ENCODE data around the gene PKNOX1.
"Not testable (repeated sequence)": the region's sequence is repeated elsewhere in the genome, so short reads cannot be mapped to it uniquely, and the experiment has no call there.

Gene PKNOX1, protein sequence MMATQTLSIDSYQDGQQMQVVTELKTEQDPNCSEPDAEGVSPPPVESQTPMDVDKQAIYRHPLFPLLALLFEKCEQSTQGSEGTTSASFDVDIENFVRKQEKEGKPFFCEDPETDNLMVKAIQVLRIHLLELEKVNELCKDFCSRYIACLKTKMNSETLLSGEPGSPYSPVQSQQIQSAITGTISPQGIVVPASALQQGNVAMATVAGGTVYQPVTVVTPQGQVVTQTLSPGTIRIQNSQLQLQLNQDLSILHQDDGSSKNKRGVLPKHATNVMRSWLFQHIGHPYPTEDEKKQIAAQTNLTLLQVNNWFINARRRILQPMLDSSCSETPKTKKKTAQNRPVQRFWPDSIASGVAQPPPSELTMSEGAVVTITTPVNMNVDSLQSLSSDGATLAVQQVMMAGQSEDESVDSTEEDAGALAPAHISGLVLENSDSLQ
- 10.2 to 18.1 (median 15.9) reads per million in 3 donors for total RNA-seq

DNA sequence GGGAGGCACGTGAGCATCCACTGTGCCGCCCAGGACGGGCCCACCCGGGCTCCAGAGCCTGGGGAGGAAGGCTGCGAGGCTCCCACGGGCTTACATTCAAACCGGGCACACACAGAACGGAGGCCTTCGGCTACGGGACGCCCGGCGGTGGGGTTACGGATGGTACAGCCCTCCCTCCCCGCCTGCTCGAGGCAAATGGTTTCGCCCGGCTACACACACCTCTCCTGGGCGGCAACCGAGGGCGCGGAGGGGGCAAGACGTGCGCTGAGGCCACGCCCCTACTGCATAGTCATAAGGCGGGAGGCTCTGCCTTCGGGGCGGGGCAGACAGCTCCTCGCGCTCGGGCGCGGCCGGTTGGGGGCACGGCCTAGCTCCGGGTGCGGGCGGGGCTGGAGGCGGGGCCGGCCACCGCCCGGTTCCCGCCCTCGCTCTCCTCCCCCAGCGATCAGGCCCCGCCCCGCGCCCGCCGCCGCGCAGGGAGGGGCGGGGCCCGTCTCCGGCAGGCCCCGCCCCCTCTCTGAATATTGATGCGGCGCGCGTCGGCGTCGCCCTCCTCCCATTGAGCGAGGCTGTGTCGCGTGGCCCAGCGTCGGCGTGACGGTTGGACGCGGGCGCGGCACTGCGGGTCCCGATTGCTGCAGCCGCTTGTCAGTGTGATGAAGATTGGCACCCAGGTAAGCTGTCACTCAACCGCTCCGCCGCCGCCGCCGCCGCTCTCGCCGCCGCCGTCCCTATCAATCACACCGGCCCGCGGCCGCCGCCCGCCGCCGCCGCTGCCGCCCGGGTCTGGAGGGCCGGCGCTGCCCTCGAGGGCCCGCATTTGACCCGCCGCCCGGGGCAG is at the start of gene PKNOX1:
Gene PKNOX1 (plus strand): TSS at position 572 of the 841 bp plus-strand sequence. CDS start 29,820 bp downstream, outside the sequence.
- no peaks in the 10 kb centered on the region for H3K36me3 ChIP-seq (ENCODE audit: control insufficient read depth, insufficient read depth, low read length)
- H3K4me1 ChIP-seq (ENCODE audit: control insufficient read depth, insufficient read depth, low read length, poor library complexity, severe bottlenecking): peaks cover 16% of the 10 kb centered on the region
- no peaks in the 10 kb centered on the region for H3K9me3 ChIP-seq (ENCODE audit: control insufficient read depth, low read length)
- peak; percentile 99 for DNase-seq
- H3K27ac ChIP-seq (ENCODE audit: insufficient read depth, low read length, poor library complexity, severe bottlenecking): peak within 1 kb of the TSS; percentile 85
- peak within 1 kb of the TSS; percentile 78 for H3K4me3 ChIP-seq (ENCODE audit: insufficient read depth, low read depth, low read length, poor library complexity, severe bottlenecking)
- H3K27me3 ChIP-seq (replicated peaks; ENCODE audit: control insufficient read depth, insufficient read depth, low read length, poor library complexity, severe bottlenecking): no peaks in the 10 kb centered on the region

DNA sequence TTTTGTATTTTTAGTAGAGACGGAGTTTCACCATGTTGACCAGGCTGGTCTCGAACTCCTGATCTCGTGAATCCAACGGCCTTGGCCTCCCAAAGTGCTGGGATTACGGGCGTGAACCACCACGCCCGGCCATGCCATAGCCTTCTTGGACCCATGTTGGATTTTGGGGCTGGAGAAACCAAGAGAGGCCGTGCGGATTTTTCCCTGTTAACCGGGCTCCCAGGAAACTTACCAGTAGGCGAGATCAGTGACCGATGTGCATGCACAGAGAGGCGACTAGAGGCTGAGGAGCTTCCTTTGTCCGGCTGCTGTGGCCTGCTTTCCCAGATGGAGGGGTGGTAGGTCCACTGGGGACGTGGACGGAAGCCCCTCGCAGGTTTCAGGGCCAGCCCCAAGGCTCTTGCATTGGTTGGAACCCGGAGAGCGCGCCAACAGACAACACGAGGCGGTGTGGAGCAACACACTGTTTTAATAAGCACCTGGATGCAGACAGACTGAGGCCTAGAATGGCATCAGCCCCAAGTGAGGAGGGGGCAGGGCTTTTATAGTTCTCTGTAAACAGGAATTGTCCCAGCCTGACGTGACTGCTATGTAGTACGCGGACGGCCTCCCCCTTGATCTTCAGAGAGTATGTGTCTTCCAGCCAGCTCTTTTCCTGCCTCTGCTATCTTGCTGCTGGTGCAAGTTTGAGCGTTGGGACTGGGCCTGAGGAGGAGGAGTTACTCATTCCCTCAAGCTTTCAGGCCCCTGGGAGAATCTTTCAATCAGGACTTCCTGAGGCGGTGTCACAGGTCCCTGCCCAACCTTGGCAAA is 49.0 kb upstream of the PKNOX1 start, which contains the start of gene ERVH48-1:
Gene ERVH48-1 (minus strand): TSS at position 517 of the 813 bp plus-strand sequence. CDS start 6,624 bp downstream, outside the sequence.
- peaks cover 4% of the 10 kb centered on the region for H3K4me1 ChIP-seq (ENCODE audit: control insufficient read depth, insufficient read depth, low read length, poor library complexity, severe bottlenecking)
- no peaks in the 10 kb centered on the region for H3K36me3 ChIP-seq (ENCODE audit: control insufficient read depth, insufficient read depth, low read length)
- no peaks in the 10 kb centered on the region for H3K27me3 ChIP-seq (replicated peaks; ENCODE audit: control insufficient read depth, insufficient read depth, low read length, poor library complexity, severe bottlenecking)
- no peak within 1 kb of the TSS for H3K4me3 ChIP-seq (ENCODE audit: insufficient read depth, low read depth, low read length, poor library complexity, severe bottlenecking)
- H3K9me3 ChIP-seq (ENCODE audit: control insufficient read depth, low read length): no peaks in the 10 kb centered on the region
- H3K27ac ChIP-seq (ENCODE audit: insufficient read depth, low read length, poor library complexity, severe bottlenecking): no peak within 1 kb of the TSS
- DNase-seq: no peak

DNA sequence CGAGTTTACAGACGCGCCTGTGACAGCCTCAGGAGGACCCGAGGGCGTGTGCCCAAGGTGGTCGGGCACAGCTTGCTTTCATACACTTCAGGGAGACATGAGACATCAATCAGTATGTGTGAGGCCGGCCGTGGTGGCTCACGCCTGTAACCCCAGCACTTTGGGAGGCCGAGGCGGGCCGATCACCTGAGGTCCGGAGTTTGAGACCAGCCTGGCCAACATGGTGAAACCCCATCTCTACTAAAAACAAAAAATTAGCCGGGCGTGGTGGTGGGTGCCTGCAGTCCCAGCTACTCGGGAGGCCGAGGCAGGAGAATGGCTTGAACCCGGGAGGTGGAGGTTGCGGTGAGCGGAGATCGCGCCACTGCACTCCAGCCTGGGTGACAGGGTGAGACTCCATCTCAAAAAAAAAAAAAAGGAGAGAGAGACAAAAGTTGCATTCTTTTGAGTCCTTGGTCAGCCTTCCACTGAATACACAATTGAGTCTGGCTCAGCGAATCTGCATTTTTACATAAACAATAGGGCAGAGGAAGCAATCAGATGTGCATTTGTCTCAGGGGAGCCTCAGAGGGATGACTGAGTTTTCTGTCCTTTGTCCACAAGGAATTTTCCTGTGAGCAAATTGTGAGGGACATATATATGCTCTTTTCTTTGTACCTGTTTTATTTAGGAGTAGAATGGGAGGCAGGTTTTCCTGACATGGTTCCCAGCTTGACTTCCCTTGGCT is 46.7 kb upstream of the PKNOX1 start:
- H3K4me1 ChIP-seq (ENCODE audit: control insufficient read depth, insufficient read depth, low read length, poor library complexity, severe bottlenecking); DNase-seq; H3K4me3 ChIP-seq (ENCODE audit: insufficient read depth, low read depth, low read length, poor library complexity, severe bottlenecking); H3K36me3 ChIP-seq (ENCODE audit: control insufficient read depth, insufficient read depth, low read length); H3K9me3 ChIP-seq (ENCODE audit: control insufficient read depth, low read length); H3K27me3 ChIP-seq (replicated peaks; ENCODE audit: control insufficient read depth, insufficient read depth, low read length, poor library complexity, severe bottlenecking); H3K27ac ChIP-seq (ENCODE audit: insufficient read depth, low read length, poor library complexity, severe bottlenecking): not testable (repeated sequence)

DNA sequence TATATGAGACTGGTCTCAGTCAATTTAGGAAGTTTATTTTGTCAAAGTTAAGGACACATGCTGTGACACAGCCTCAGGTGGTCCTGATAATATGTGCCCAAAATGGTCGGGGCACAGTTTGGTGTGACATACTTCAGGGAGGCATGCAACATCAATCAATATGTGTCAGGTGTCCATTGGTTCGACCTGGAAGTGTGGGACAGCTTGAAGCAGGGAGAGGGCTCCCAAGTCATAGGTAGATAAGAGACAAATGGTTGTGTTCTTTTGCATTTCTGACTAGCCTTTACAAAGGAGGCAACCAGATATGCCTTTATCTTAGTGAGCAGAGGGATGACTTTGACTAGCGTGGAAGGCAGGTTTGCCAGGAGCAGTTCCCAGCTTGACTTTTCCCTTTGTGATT is 44.4 kb upstream of the PKNOX1 start:
- Histone ChIP-seq H3K9me3 (ENCODE audit: control insufficient read depth, low read length) (no peaks in the 10 kb centered on the region), H3K4me3 (ENCODE audit: insufficient read depth, low read depth, low read length, poor library complexity, severe bottlenecking) (no peak overlapping the region), H3K36me3 (ENCODE audit: control insufficient read depth, insufficient read depth, low read length) (no peaks in the 10 kb centered on the region), H3K4me1 (ENCODE audit: control insufficient read depth, insufficient read depth, low read length, poor library complexity, severe bottlenecking) (no peaks in the 10 kb centered on the region), H3K27ac (ENCODE audit: insufficient read depth, low read length, poor library complexity, severe bottlenecking) (no peak overlapping the region), H3K27me3 (replicated peaks; ENCODE audit: control insufficient read depth, insufficient read depth, low read length, poor library complexity, severe bottlenecking) (no peaks in the 10 kb centered on the region)
- no peak for DNase-seq

DNA sequence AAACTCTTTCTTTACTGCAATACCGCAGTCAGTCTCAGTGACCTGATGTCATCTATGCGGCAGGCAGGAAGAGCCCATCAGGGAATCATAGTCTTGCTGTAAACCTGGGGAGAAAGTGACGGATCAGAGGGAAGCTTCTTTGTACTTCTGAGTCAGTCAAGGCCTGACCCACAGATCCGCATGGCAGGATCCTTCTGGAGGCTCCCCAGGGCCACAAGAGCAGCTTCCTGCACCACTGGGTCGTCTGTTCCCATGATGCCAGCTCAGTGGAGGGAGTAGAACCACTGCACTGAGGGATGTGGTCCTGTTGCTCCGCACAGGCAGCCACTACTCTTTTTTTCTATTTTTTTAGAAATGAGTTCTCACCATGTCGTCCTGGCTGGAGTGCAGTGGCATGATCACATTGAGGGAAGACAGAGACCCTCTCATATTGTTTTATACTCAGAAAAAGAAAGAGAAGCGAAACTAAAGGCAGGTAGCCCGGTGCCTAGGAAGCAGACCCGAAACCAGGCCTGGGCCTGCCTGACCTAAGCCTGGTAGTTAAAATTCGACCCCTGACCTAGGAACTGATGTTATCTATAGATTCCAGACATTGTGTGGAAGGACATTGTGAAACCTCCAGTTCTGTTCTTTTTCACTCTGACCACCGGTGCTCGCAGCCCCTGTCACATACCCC is 42.7 kb upstream of the PKNOX1 start:
- no peak overlapping the region for H3K4me3 ChIP-seq (ENCODE audit: insufficient read depth, low read depth, low read length, poor library complexity, severe bottlenecking)
- H3K36me3 ChIP-seq (ENCODE audit: control insufficient read depth, insufficient read depth, low read length): no peaks in the 10 kb centered on the region
- H3K9me3 ChIP-seq (ENCODE audit: control insufficient read depth, low read length): no peaks in the 10 kb centered on the region
- DNase-seq: no peak
- no peak overlapping the region for H3K27ac ChIP-seq (ENCODE audit: insufficient read depth, low read length, poor library complexity, severe bottlenecking)
- no peaks in the 10 kb centered on the region for H3K4me1 ChIP-seq (ENCODE audit: control insufficient read depth, insufficient read depth, low read length, poor library complexity, severe bottlenecking)
- H3K27me3 ChIP-seq (replicated peaks; ENCODE audit: control insufficient read depth, insufficient read depth, low read length, poor library complexity, severe bottlenecking): no peaks in the 10 kb centered on the region

DNA sequence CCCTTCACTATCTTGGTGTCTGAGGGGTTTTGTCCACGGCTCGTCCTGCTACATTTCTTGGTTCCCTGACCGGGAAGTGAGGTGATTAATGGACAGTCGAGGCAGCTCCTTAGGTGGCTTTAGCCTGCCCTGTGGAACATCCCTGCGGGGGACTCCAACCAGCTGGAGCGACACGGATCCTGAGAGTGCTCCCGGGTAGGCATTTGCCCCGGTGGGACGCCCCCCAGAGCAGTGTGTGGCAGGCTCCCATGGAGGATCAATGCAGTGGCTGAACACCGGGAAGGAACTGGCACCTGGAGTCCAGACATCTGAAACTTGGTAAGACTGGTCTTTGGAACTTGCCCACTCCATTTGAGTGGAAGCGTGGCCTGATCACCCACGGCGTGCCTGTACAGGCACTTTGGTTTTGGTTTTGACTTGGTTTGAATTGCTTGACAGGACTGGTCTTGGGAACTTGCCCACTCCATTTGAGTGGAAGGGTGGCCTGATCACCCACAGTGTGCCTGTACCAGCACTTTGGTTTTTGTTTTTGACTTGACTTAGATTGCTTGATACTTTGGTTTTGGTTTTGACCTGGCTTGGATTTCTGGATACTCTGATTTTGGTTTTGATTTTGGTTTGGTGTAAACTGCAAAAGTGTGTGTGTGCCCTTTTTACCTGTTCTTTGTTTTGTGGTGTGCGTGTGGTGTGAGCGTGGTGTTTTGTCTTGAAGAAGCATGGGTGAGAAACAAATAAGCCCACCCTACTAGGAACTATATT is 41.8 kb upstream of the PKNOX1 start:
- not testable (repeated sequence) for H3K27ac ChIP-seq (ENCODE audit: insufficient read depth, low read length, poor library complexity, severe bottlenecking); H3K9me3 ChIP-seq (ENCODE audit: control insufficient read depth, low read length); H3K27me3 ChIP-seq (replicated peaks; ENCODE audit: control insufficient read depth, insufficient read depth, low read length, poor library complexity, severe bottlenecking)

DNA sequence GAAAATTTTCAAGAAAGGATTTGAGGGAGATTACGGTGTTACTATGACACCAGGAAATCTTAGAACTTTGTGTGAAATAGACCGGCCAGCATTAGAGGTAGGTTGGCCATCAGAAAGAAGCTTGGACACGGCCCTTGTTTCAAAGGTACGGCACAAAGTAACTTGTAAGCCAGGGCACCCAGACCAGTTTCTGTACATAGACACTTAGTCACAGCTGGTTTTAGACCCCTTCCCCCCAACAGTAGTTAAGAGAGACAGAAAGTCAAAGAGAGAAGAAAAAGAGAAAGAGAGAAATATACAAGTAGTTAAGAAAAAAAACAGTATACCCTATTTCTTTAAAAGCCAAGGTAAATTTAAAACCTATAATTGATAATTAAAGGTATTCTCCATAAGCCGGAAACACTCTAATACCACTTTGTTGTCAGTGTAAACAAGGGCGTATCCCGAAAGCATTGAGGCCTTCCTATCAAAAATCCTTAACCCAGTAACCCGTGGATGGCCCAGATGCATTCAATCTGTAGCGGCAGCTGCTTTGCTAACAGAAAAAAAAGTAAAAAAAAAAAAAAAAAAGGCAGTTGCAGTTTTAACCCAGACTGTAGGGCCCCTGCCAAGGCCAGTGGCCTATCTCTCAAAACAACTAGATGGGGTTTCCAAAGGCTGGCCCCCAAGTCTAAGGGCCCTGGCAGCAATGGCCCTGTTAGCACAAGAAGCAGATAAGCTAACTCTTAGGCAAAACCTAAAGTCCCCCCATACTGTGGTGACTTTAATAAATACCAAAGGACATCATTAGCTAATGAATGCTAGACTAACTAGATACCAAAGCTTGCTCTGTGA is 41.0 kb upstream of the PKNOX1 start:
- not testable (repeated sequence) for H3K9me3 ChIP-seq (ENCODE audit: control insufficient read depth, low read length); H3K4me1 ChIP-seq (ENCODE audit: control insufficient read depth, insufficient read depth, low read length, poor library complexity, severe bottlenecking); H3K4me3 ChIP-seq (ENCODE audit: insufficient read depth, low read depth, low read length, poor library complexity, severe bottlenecking); H3K27me3 ChIP-seq (replicated peaks; ENCODE audit: control insufficient read depth, insufficient read depth, low read length, poor library complexity, severe bottlenecking); H3K27ac ChIP-seq (ENCODE audit: insufficient read depth, low read length, poor library complexity, severe bottlenecking); DNase-seq; H3K36me3 ChIP-seq (ENCODE audit: control insufficient read depth, insufficient read depth, low read length)

More for the DNA sequence above, 41.8 kb upstream of the PKNOX1 start:
- H3K36me3 ChIP-seq (ENCODE audit: control insufficient read depth, insufficient read depth, low read length); H3K4me3 ChIP-seq (ENCODE audit: insufficient read depth, low read depth, low read length, poor library complexity, severe bottlenecking); DNase-seq; H3K4me1 ChIP-seq (ENCODE audit: control insufficient read depth, insufficient read depth, low read length, poor library complexity, severe bottlenecking): not testable (repeated sequence)

DNA sequence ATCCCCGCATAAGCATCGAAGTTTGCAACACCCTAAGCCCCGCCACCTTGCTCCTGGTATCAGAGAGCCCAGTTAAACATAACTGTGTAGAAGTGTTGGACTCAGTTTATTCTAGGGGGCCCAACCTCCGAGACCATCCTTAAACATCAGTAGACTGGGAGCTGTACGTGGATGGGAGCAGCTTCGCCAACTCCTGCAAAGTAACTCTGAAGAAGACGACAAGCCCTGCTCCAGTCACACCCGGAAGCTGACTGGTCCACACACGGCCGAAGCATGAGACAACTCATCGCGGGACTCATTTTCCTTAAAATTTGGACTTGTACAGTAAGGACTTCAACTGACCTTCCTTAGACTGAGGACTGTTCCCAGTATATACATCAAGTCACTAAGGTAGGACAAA is 40.4 kb upstream of the PKNOX1 start:
- H3K27ac ChIP-seq (ENCODE audit: insufficient read depth, low read length, poor library complexity, severe bottlenecking); H3K4me1 ChIP-seq (ENCODE audit: control insufficient read depth, insufficient read depth, low read length, poor library complexity, severe bottlenecking); H3K36me3 ChIP-seq (ENCODE audit: control insufficient read depth, insufficient read depth, low read length); DNase-seq; H3K4me3 ChIP-seq (ENCODE audit: insufficient read depth, low read depth, low read length, poor library complexity, severe bottlenecking); H3K27me3 ChIP-seq (replicated peaks; ENCODE audit: control insufficient read depth, insufficient read depth, low read length, poor library complexity, severe bottlenecking); H3K9me3 ChIP-seq (ENCODE audit: control insufficient read depth, low read length): not testable (repeated sequence)
